Natural killer cell (primary cell): ENCODE data around the gene KPTN. TPM values are rescaled to one million over a fixed set of nuclear protein-coding genes. Genes with fewer than 3 reads are reported as not detected.

Experiments
- ATAC-seq, 3 donors: fragments of 150-1000 bp in 2 of 3; fragments of 200-7000 bp in 1 of 3; cut with Tn5 transposase; 1 replicate in 1 of 3; 2 replicates in 2 of 3; pipeline ENCODE4 v1.10.0; 2021; ENCODE audit warnings: mild to moderate bottlenecking in 2 of 3, moderate library complexity in 2 of 3
- DNase-seq, 2 donors: peaks; one replicate each; pipeline versions ENCODE4 v3.0.0 to v3.0.0-alpha.2; 2013 to 2021; ENCODE audit warnings: mixed read lengths in 1 of 2
- H3K27ac ChIP-seq: one replicate; pipeline ENCODE4 v1.5.1; 2013; ENCODE audit warnings: mild to moderate bottlenecking, low read length
- H3K27me3 ChIP-seq: one replicate; pipeline ENCODE4 v1.6.1; 2013; ENCODE audit warnings: low read length; ENCODE audit not compliant: control insufficient read depth, insufficient read depth
- H3K36me3 ChIP-seq: one replicate; pipeline ENCODE4 v1.6.1; 2013; ENCODE audit warnings: low read length; ENCODE audit not compliant: control insufficient read depth, insufficient read depth
- H3K4me1 ChIP-seq: one replicate; pipeline ENCODE4 v1.6.1; 2013; ENCODE audit warnings: low read length; ENCODE audit not compliant: control insufficient read depth, insufficient read depth
- H3K4me3 ChIP-seq: one replicate; pipeline ENCODE4 v1.5.1; 2013; ENCODE audit warnings: low read length
- H3K9me3 ChIP-seq: one replicate; pipeline ENCODE4 v1.6.1; 2013; ENCODE audit warnings: low read length; ENCODE audit not compliant: control insufficient read depth, insufficient read depth
- H3K27ac Mint-ChIP-seq, 2 donors: one replicate each; pipeline ENCODE4 v1.8.0; 2022; ENCODE audit warnings: mild to moderate bottlenecking in 2 of 2, mixed read lengths in 2 of 2, moderate library complexity in 1 of 2
- H3K27me3 Mint-ChIP-seq, 2 donors: one replicate each; pipeline ENCODE4 v1.8.0; 2022; ENCODE audit warnings: low read depth in 2 of 2, mixed read lengths in 2 of 2
- H3K36me3 Mint-ChIP-seq: one replicate; pipeline ENCODE4 v1.8.0; 2022; ENCODE audit warnings: mixed read lengths
- H3K4me1 Mint-ChIP-seq, 2 donors: one replicate each; pipeline ENCODE4 v1.8.0; 2022; ENCODE audit warnings: mixed read lengths in 2 of 2
- H3K4me3 Mint-ChIP-seq: one replicate; pipeline ENCODE4 v1.8.0; 2022; ENCODE audit warnings: mild to moderate bottlenecking, moderate library complexity, mixed read lengths
- H3K9me3 Mint-ChIP-seq, 2 donors: one replicate each; pipeline ENCODE4 v1.8.0; 2022; ENCODE audit warnings: mixed read lengths in 2 of 2
- CTCF ChIP-seq: fragments of 200-600 bp; IDR thresholded peaks from one replicate; pipeline ENCODE4 v1.8.0; 2022; ENCODE audit warnings: antibody characterized with exemption
- WGBS: methylation state at CpG from one replicate; pipeline ENCODE4 v1.1.7; 2013; ENCODE audit warnings: missing lambda C conversion rate; ENCODE audit not compliant: insufficient coverage; 5-methylcytosine and 5-hydroxymethylcytosine counted together
- intact Hi-C: fragments of 100-400 bp; cut with micrococcal nuclease; formaldehyde crosslinking; loops from one replicate; pipeline ENCODE4 v1.14.2; 2022
- total RNA-seq, 4 donors: library from RNA; stranded (reverse); fragments of 120-200 nt in 1 of 4; gene quantifications; one replicate each; pipeline versions ENCODE4 v1.2.3 to v1.2.4, GENCODE V29; 2013 to 2022

Gene KPTN
- total RNA-seq, 3 donors from 2014 or later (not counting 1 experiment from before 2014, with no cell fraction given), result 3.0 to 4.2 (median 3.6) TPM

GRCh38 chr19:47490847-47491246 lies 6.8 kb upstream of the KPTN start:
- Mint-ChIP-seq H3K9me3 (no peaks in the 10 kb centered on the region), H3K4me3 (no peak overlapping the region), H3K4me1 (peaks cover 7 to 40% of the 10 kb centered on the region in 2 donors), H3K27ac (peak overlapping the region; percentile 37 to 54), H3K27me3 (no peaks in the 10 kb centered on the region), H3K36me3 (no peaks in the 10 kb centered on the region)
- WGBS, result 77% methylated on average over 2 of the region's 3 CpGs
- TF ChIP-seq CTCF, result no peak
- peaks cover 29% of the 10 kb centered on the region for H3K36me3 ChIP-seq
- no peak overlapping the region for H3K27ac ChIP-seq
- H3K4me1 ChIP-seq, result peaks cover 45% of the 10 kb centered on the region
- H3K27me3 ChIP-seq, result no peaks in the 10 kb centered on the region
- ATAC-seq (peak in 2 of 3 donors; percentile 4 to 7), DNase-seq (no peak)
- H3K9me3 ChIP-seq, result no peaks in the 10 kb centered on the region
- intact Hi-C loops, result no loop called here
- no peak overlapping the region for H3K4me3 ChIP-seq

GRCh38 chr19:47490031-47490430 lies 6.0 kb upstream of the KPTN start:
- Mint-ChIP-seq H3K9me3 (no peaks in the 10 kb centered on the region), H3K36me3 (no peaks in the 10 kb centered on the region), H3K4me3 (no peak overlapping the region), H3K4me1 (peaks cover 10 to 41% of the 10 kb centered on the region in 2 donors), H3K27me3 (no peaks in the 10 kb centered on the region), H3K27ac (peak overlapping the region; percentile 37 to 54)
- DNase-seq, result no peak
- intact Hi-C loops, result no loop called here
- H3K27me3 ChIP-seq, result no peaks in the 10 kb centered on the region
- H3K4me3 ChIP-seq, result no peak overlapping the region
- H3K27ac ChIP-seq, result no peak overlapping the region
- H3K4me1 ChIP-seq, result peaks cover 46% of the 10 kb centered on the region
- 85% methylated on average over 7 of the region's 7 CpGs for WGBS
- no peak for TF ChIP-seq CTCF
- H3K36me3 ChIP-seq, result peaks cover 29% of the 10 kb centered on the region
- no peaks in the 10 kb centered on the region for H3K9me3 ChIP-seq
- peak; percentile 2 to 4 (median 3) for ATAC-seq

GRCh38 chr19:47489072-47489914 lies 5.3 kb upstream of the KPTN start:
- DNase-seq (no peak), ATAC-seq (peak in 1 of 3 donors; percentile 0)
- no peaks in the 10 kb centered on the region for H3K9me3 Mint-ChIP-seq
- H3K27me3 Mint-ChIP-seq, result no peaks in the 10 kb centered on the region
- intact Hi-C loops, result no loop called here
- H3K27me3 ChIP-seq, result no peaks in the 10 kb centered on the region
- H3K4me3 Mint-ChIP-seq, result no peak overlapping the region
- 97% methylated on average over 16 of the region's 17 CpGs for WGBS
- H3K36me3 ChIP-seq, result peaks cover 29% of the 10 kb centered on the region
- no peak overlapping the region for H3K27ac ChIP-seq
- H3K4me3 ChIP-seq, result no peak overlapping the region
- peaks cover 15 to 42% of the 10 kb centered on the region in 2 donors for H3K4me1 Mint-ChIP-seq
- peaks cover 46% of the 10 kb centered on the region for H3K4me1 ChIP-seq
- no peaks in the 10 kb centered on the region for H3K9me3 ChIP-seq
- H3K27ac Mint-ChIP-seq, result peak overlapping the region in 1 of 2 donors; percentile 54
- H3K36me3 Mint-ChIP-seq, result no peaks in the 10 kb centered on the region
- no peak for TF ChIP-seq CTCF
